Common myeloid progenitor, CD34-positive (primary cell): ENCODE data around the gene TMC3.

Experiments
- CTCF ChIA-PET: fragments of 350-600 bp; sonication (Branson Sonifier 250); formaldehyde crosslinking; loops from one replicate; lab custom pipeline; 2021; ENCODE audit warnings: antibody characterized with exemption; lab: Charles Lee
- POLR2A ChIA-PET: fragments of 350-600 bp; sonication (Branson Sonifier 250); formaldehyde crosslinking; loops from one replicate; lab custom pipeline; 2021; ENCODE audit warnings: antibody characterized with exemption; lab: Charles Lee
- DNase-seq, 3 donors: peaks; one replicate each; pipeline versions ENCODE4 v3.0.0 to v3.0.0-alpha.2; 2013
- H3K27ac ChIP-seq, 2 experiments: 1 replicate in 1 of 2; 2 replicates in 1 of 2; pipeline ENCODE4 v1.7.0; 2013; ENCODE audit warnings: inconsistent platforms in 2 of 2, low read length in 2 of 2, mild to moderate bottlenecking in 2 of 2, low read depth in 1 of 2, moderate library complexity in 1 of 2; ENCODE audit not compliant: severe bottlenecking in 2 of 2, insufficient read depth in 1 of 2, poor library complexity in 1 of 2
- H3K27me3 ChIP-seq, 5 experiments: replicated peaks in 2 of 5; 1 replicate in 3 of 5; 2 replicates in 2 of 5; pipeline versions ENCODE4 v1.6.1 to v1.7.0; 2013; ENCODE audit warnings: low read length in 4 of 5, mild to moderate bottlenecking in 2 of 5, moderate library complexity in 2 of 5, inconsistent platforms in 1 of 5; ENCODE audit not compliant: insufficient read depth in 5 of 5, control insufficient read depth in 4 of 5
- H3K36me3 ChIP-seq, 4 experiments: 1 replicate in 2 of 4; 2 replicates in 2 of 4; pipeline versions ENCODE4 v1.6.1 to v1.7.0; 2013; ENCODE audit warnings: low read length in 3 of 4, control low read depth in 1 of 4, mild to moderate bottlenecking in 1 of 4; ENCODE audit not compliant: control insufficient read depth in 4 of 4, insufficient read depth in 4 of 4
- H3K4me1 ChIP-seq, 4 experiments: 1 replicate in 3 of 4; 2 replicates in 1 of 4; pipeline versions ENCODE4 v1.6.1 to v1.7.1; 2013; ENCODE audit warnings: low read length in 3 of 4, mild to moderate bottlenecking in 3 of 4, control low read depth in 1 of 4, inconsistent platforms in 1 of 4, moderate library complexity in 1 of 4; ENCODE audit not compliant: control insufficient read depth in 4 of 4, insufficient read depth in 4 of 4; ENCODE audit errors: control extremely low read depth in 1 of 4
- H3K4me3 ChIP-seq, 7 experiments: 1 replicate in 4 of 7; 2 replicates in 3 of 7; pipeline versions ENCODE4 v1.5.1 to v1.7.0; 2013; ENCODE audit warnings: mild to moderate bottlenecking in 7 of 7, low read length in 6 of 7, moderate library complexity in 6 of 7, inconsistent platforms in 2 of 7, low read depth in 2 of 7, control low read depth in 1 of 7; ENCODE audit not compliant: insufficient read depth in 4 of 7, control insufficient read depth in 1 of 7; ENCODE audit errors: extremely low read depth in 1 of 7
- H3K9me3 ChIP-seq, 5 experiments: 1 replicate in 4 of 5; 2 replicates in 1 of 5; pipeline versions ENCODE4 v1.6.1 to v1.7.1; 2013; ENCODE audit warnings: low read length in 4 of 5, mild to moderate bottlenecking in 2 of 5, inconsistent platforms in 1 of 5, low read depth in 1 of 5, moderate library complexity in 1 of 5; ENCODE audit not compliant: control insufficient read depth in 4 of 5, insufficient read depth in 2 of 5; ENCODE audit errors: control extremely low read depth in 1 of 5
- WGBS: methylation state at CpG from one replicate; pipeline ENCODE4 v1.1.5; 2013; ENCODE audit not compliant: insufficient coverage; 5-methylcytosine and 5-hydroxymethylcytosine counted together

Gene TMC3

GRCh38 chr15:81304226-81304625 is 69.8 kb downstream of the TMC3 start:
- WGBS, result 16% methylated on average over 4 of the region's 5 CpGs
- POLR2A ChIA-PET, result no interaction called here
- H3K9me3 ChIP-seq, result no peaks in the 10 kb centered on the region
- H3K4me3 ChIP-seq, result peak overlapping the region in 2 of 7 experiments; percentile 2 to 25
- peak in 2 of 3 donors; percentile 34 to 44 for DNase-seq
- peaks cover 23 to 60% (median 58%) of the 10 kb centered on the region in 4 experiments for H3K4me1 ChIP-seq
- no peaks in the 10 kb centered on the region for H3K27me3 ChIP-seq
- H3K36me3 ChIP-seq, result peaks cover 33 to 99% (median 79%) of the 10 kb centered on the region in 4 experiments
- CTCF ChIA-PET, result interaction anchor here (1.0 to 1.3 kb wide), 2 partner anchors 8 to 9 kb away, joined by 3 to 4 read pairs; no protein-coding TSS in a partner anchor
- H3K27ac ChIP-seq, result peak overlapping the region in 1 of 2 experiments; percentile 55

GRCh38 chr15:81303244-81304225 is 70.5 kb downstream of the TMC3 start:
- ChIA-PET POLR2A (no interaction called here), CTCF (interaction anchor here (1.3 kb wide), 1 partner anchor 8 kb away, joined by 4 read pairs; no protein-coding TSS in a partner anchor)
- Histone ChIP-seq H3K27me3 (no peaks in the 10 kb centered on the region), H3K4me1 (peaks cover 29 to 67% (median 65%) of the 10 kb centered on the region in 4 experiments), H3K36me3 (peaks cover 33 to 96% (median 72%) of the 10 kb centered on the region in 4 experiments), H3K27ac (peak overlapping the region in 1 of 2 experiments; percentile 55), H3K9me3 (no peaks in the 10 kb centered on the region), H3K4me3 (peak overlapping the region in 2 of 7 experiments; percentile 22 to 25)
- peak in 2 of 3 donors; percentile 35 to 56 for DNase-seq
- WGBS, result 72% methylated on average over 6 of the region's 9 CpGs

- Histone ChIP-seq H3K4me3 (peak overlapping the region in 2 of 7 experiments; percentile 12 to 22), H3K36me3 (peaks cover 33 to 87% (median 65%) of the 10 kb centered on the region in 4 experiments), H3K9me3 (no peaks in the 10 kb centered on the region), H3K27ac (peak overlapping the region in 1 of 2 experiments; percentile 45), H3K4me1 (peaks cover 35 to 75% (median 74%) of the 10 kb centered on the region in 4 experiments), H3K27me3 (no peaks in the 10 kb centered on the region)
- DNase-seq, result peak in 2 of 3 donors; percentile 63 to 65
- WGBS, result 50% methylated on average over 5 of the region's 6 CpGs
- ChIA-PET CTCF (interaction anchor here (1.4 to 1.5 kb wide), 2 partner anchors 28 to 34 kb away, joined by 5 to 8 read pairs; no protein-coding TSS in a partner anchor), POLR2A (interaction anchor here (0.5 to 0.7 kb wide), 2 partner anchors 10 to 17 kb away, joined by 3 read pairs; no protein-coding TSS in a partner anchor)
Observed at GRCh38 chr15:81302701-81303109, 71.3 kb downstream of the TMC3 start.

GRCh38 chr15:81301815-81302399 is 72.1 kb downstream of the TMC3 start:
- Histone ChIP-seq H3K27ac (peak overlapping the region in 1 of 2 experiments; percentile 45), H3K36me3 (peaks cover 29 to 79% (median 59%) of the 10 kb centered on the region in 4 experiments), H3K27me3 (no peaks in the 10 kb centered on the region), H3K4me3 (peak overlapping the region in 2 of 7 experiments; percentile 74 to 83), H3K4me1 (peaks cover 38 to 83% (median 80%) of the 10 kb centered on the region in 4 experiments), H3K9me3 (no peaks in the 10 kb centered on the region)
- WGBS, result 75% methylated on average over 4 of the region's 5 CpGs
- CTCF ChIA-PET, result interaction anchor here (1.0 to 1.5 kb wide), 7 partner anchors 9 to 98 kb away, joined by 3 to 8 read pairs (median 5); partner anchors contain the start of gene STARD5
- no peak for DNase-seq
- POLR2A ChIA-PET, result interaction anchor here (0.7 kb wide), 1 partner anchor 10 kb away, joined by 3 read pairs; no protein-coding TSS in a partner anchor

- Histone ChIP-seq H3K27ac (peak overlapping the region in 1 of 2 experiments; percentile 31), H3K4me1 (peaks cover 41 to 86% (median 85%) of the 10 kb centered on the region in 4 experiments), H3K4me3 (peak overlapping the region in 3 of 7 experiments; percentile 15 to 83 (median 74)), H3K27me3 (no peaks in the 10 kb centered on the region), H3K36me3 (peaks cover 27 to 74% (median 54%) of the 10 kb centered on the region in 4 experiments), H3K9me3 (no peaks in the 10 kb centered on the region)
- 96% methylated on average over 4 of the region's 4 CpGs for WGBS
- no peak for DNase-seq
- ChIA-PET POLR2A (no interaction called here), CTCF (interaction anchor here (1.0 to 1.5 kb wide), 8 partner anchors 9 to 99 kb away, joined by 3 to 8 read pairs (median 4); partner anchors contain the start of gene STARD5)
Observed at GRCh38 chr15:81301385-81301784, 72.6 kb downstream of the TMC3 start.

- DNase-seq, result no peak
- Histone ChIP-seq H3K4me3 (peak overlapping the region; percentile 28 to 84 (median 73)), H3K9me3 (no peaks in the 10 kb centered on the region), H3K27me3 (no peaks in the 10 kb centered on the region), H3K36me3 (peaks cover 15 to 58% (median 41%) of the 10 kb centered on the region in 4 experiments), H3K27ac (peak overlapping the region; percentile 52 to 73), H3K4me1 (peaks cover 56 to 100% (median 98%) of the 10 kb centered on the region in 4 experiments)
- 22% methylated on average over 10 of the region's 14 CpGs for WGBS
- POLR2A ChIA-PET, result no interaction called here
- CTCF ChIA-PET, result interaction anchor here (1.2 to 2.5 kb wide), 6 partner anchors 11 to 36 kb away, joined by 3 to 9 read pairs (median 6); no protein-coding TSS in a partner anchor
Observed at GRCh38 chr15:81299630-81300273, 74.3 kb downstream of the TMC3 start.
